Nephron (organoid): ENCODE measurements around the gene MED14.

ENCODE experiments used
- H3K27ac Mint-ChIP-seq, 3 experiments: 2 replicates each; pipeline ENCODE4 v1.8.0; 2020; ENCODE audit warnings: mixed read lengths in 3 of 3, mild to moderate bottlenecking in 2 of 3, moderate library complexity in 1 of 3
- H3K27me3 Mint-ChIP-seq: 2 replicates; pipeline ENCODE4 v1.8.0; 2021; ENCODE audit warnings: low read depth, mild to moderate bottlenecking, moderate library complexity, mixed read lengths
- H3K36me3 Mint-ChIP-seq: 2 replicates; pipeline ENCODE4 v1.8.0; 2020; ENCODE audit warnings: low read depth, mixed read lengths
- H3K4me1 Mint-ChIP-seq: 2 replicates; pipeline ENCODE4 v1.8.0; 2020; ENCODE audit warnings: mixed read lengths
- H3K4me3 Mint-ChIP-seq, 3 experiments: 2 replicates each; pipeline ENCODE4 v1.8.0; 2020; ENCODE audit warnings: mild to moderate bottlenecking in 3 of 3, mixed read lengths in 3 of 3, moderate library complexity in 2 of 3
- H3K9me3 Mint-ChIP-seq: 2 replicates; pipeline ENCODE4 v1.8.0; 2020; ENCODE audit warnings: mixed read lengths
- CTCF ChIP-seq, 3 experiments: fragments of 200-600 bp; sonication (generic); IDR thresholded peaks; one replicate each; pipeline ENCODE4 v1.5.0; 2021; ENCODE audit warnings: antibody characterized with exemption in 3 of 3; ENCODE audit not compliant: unreplicated experiment in 3 of 3

The MED14 gene

GRCh38 chrX:40632199-40632598 is 103.1 kb downstream of the MED14 start:
- H3K4me3 Mint-ChIP-seq: no peak overlapping the region

GRCh38 chrX:40628506-40628905 is 106.8 kb downstream of the MED14 start:
- TF ChIP-seq CTCF (IDR thresholded peaks at IDR 0.05; ENCODE audit: unreplicated experiment in 3 of 3): no peak
- Mint-ChIP-seq H3K9me3 (peaks cover 4% of the 10 kb centered on the region), H3K27me3 (no peaks in the 10 kb centered on the region), H3K27ac (no peak overlapping the region), H3K4me3 (no peak overlapping the region), H3K36me3 (peaks cover 24% of the 10 kb centered on the region), H3K4me1 (no peaks in the 10 kb centered on the region)

More at GRCh38 chrX:40632199-40632598, 103.1 kb downstream of the MED14 start:
- Mint-ChIP-seq H3K36me3 (peaks cover 44% of the 10 kb centered on the region), H3K27me3 (no peaks in the 10 kb centered on the region), H3K4me1 (no peaks in the 10 kb centered on the region), H3K9me3 (no peaks in the 10 kb centered on the region), H3K27ac (no peak overlapping the region)
- TF ChIP-seq CTCF (IDR thresholded peaks at IDR 0.05; ENCODE audit: unreplicated experiment in 3 of 3): no peak

- H3K9me3 Mint-ChIP-seq: peaks cover 4% of the 10 kb centered on the region
- no peaks in the 10 kb centered on the region for H3K4me1 Mint-ChIP-seq
- no peak overlapping the region for H3K27ac Mint-ChIP-seq
- H3K27me3 Mint-ChIP-seq: no peaks in the 10 kb centered on the region
- H3K4me3 Mint-ChIP-seq: no peak overlapping the region
- TF ChIP-seq CTCF (IDR thresholded peaks at IDR 0.05; ENCODE audit: unreplicated experiment in 3 of 3): no peak
- peaks cover 12% of the 10 kb centered on the region for H3K36me3 Mint-ChIP-seq
Observed at GRCh38 chrX:40625294-40625693, 110.0 kb downstream of the MED14 start.

GRCh38 chrX:40623665-40624064 is 111.7 kb downstream of the MED14 start:
- no peak for TF ChIP-seq CTCF (IDR thresholded peaks at IDR 0.05; ENCODE audit: unreplicated experiment in 3 of 3)
- H3K27me3 Mint-ChIP-seq: no peaks in the 10 kb centered on the region
- H3K9me3 Mint-ChIP-seq: peaks cover 4% of the 10 kb centered on the region
- H3K36me3 Mint-ChIP-seq: peaks cover 12% of the 10 kb centered on the region
- no peak overlapping the region for H3K27ac Mint-ChIP-seq
- no peaks in the 10 kb centered on the region for H3K4me1 Mint-ChIP-seq
- H3K4me3 Mint-ChIP-seq: no peak overlapping the region

GRCh38 chrX:40623139-40623536 is 112.2 kb downstream of the MED14 start, which contains the start of gene MPC1L:
MPC1L (plus strand) TSS chrX:40623428; CDS start chrX:40623566, 138 bp downstream.
- Mint-ChIP-seq H3K4me1 (no peaks in the 10 kb centered on the region), H3K4me3 (no peak within 1 kb of the TSS), H3K36me3 (peaks cover 10% of the 10 kb centered on the region), H3K27ac (peak within 1 kb of the TSS in 1 of 3 experiments; percentile 59), H3K27me3 (no peaks in the 10 kb centered on the region), H3K9me3 (peaks cover 4% of the 10 kb centered on the region)
- no peak for TF ChIP-seq CTCF (IDR thresholded peaks at IDR 0.05; ENCODE audit: unreplicated experiment in 3 of 3)

GRCh38 chrX:40622479-40623138 is 112.7 kb downstream of the MED14 start:
- H3K4me3 Mint-ChIP-seq: no peak overlapping the region
- peaks cover 4% of the 10 kb centered on the region for H3K9me3 Mint-ChIP-seq
- H3K27ac Mint-ChIP-seq: peak overlapping the region in 1 of 3 experiments; percentile 59
- no peaks in the 10 kb centered on the region for H3K27me3 Mint-ChIP-seq
- H3K4me1 Mint-ChIP-seq: no peaks in the 10 kb centered on the region
- TF ChIP-seq CTCF (IDR thresholded peaks at IDR 0.05; ENCODE audit: unreplicated experiment in 3 of 3): no peak
- H3K36me3 Mint-ChIP-seq: peaks cover 5% of the 10 kb centered on the region
